Mesendoderm (in vitro differentiated cells): ENCODE results near the gene SDCCAG8.

Experiments
- DNase-seq: peaks from one replicate; pipeline ENCODE4 v3.0.0; 2013
- H2AK5ac ChIP-seq: 2 replicates; pipeline ENCODE4 v1.6.1; 2013; ENCODE audit warnings: low read length, inconsistent platforms
- H2BK120ac ChIP-seq: 2 replicates; pipeline ENCODE4 v1.6.1; 2013; ENCODE audit warnings: low read depth, mild to moderate bottlenecking, low read length, moderate library complexity, mixed read lengths
- H2BK15ac ChIP-seq: replicated peaks from 2 replicates; pipeline ENCODE4 v1.6.1; 2013; ENCODE audit warnings: low read depth, mild to moderate bottlenecking, moderate library complexity
- H2BK5ac ChIP-seq: 2 replicates; pipeline ENCODE4 v1.6.1; 2013; ENCODE audit warnings: low read length, inconsistent platforms
- H3K18ac ChIP-seq: 2 replicates; pipeline ENCODE4 v1.6.1; 2013; ENCODE audit warnings: mild to moderate bottlenecking, low read length, mixed read lengths
- H3K23ac ChIP-seq: one replicate; pipeline ENCODE4 v1.6.1; 2013; ENCODE audit warnings: low read length
- H3K27ac ChIP-seq: 2 replicates; pipeline ENCODE4 v1.5.1; 2013; ENCODE audit warnings: low read depth, mild to moderate bottlenecking, inconsistent platforms, low read length, moderate library complexity
- H3K27me3 ChIP-seq: 2 replicates; pipeline ENCODE4 v1.6.1; 2013; ENCODE audit warnings: low read length, control low read depth, mild to moderate bottlenecking, inconsistent platforms; ENCODE audit not compliant: insufficient read depth, poor library complexity
- H3K36me3 ChIP-seq: 2 replicates; pipeline ENCODE4 v1.6.1; 2013; ENCODE audit warnings: low read length, inconsistent platforms; ENCODE audit not compliant: control insufficient read depth, insufficient read depth
- H3K4ac ChIP-seq: one replicate; pipeline ENCODE4 v1.6.1; 2013; ENCODE audit warnings: low read depth, mild to moderate bottlenecking, low read length, moderate library complexity
- H3K4me1 ChIP-seq: 2 replicates; pipeline ENCODE4 v1.6.1; 2013; ENCODE audit warnings: low read depth, low read length, inconsistent platforms; ENCODE audit not compliant: control insufficient read depth
- H3K4me2 ChIP-seq: 2 replicates; pipeline ENCODE4 v1.6.1; 2013; ENCODE audit warnings: low read length
- H3K4me3 ChIP-seq: 2 replicates; pipeline ENCODE4 v1.5.1; 2013; ENCODE audit warnings: mild to moderate bottlenecking, low read length
- H3K56ac ChIP-seq: one replicate; pipeline ENCODE4 v1.6.1; 2013; ENCODE audit warnings: low read length
- H3K79me1 ChIP-seq: 2 replicates; pipeline ENCODE4 v1.6.1; 2013; ENCODE audit warnings: low read length, inconsistent platforms
- H3K79me2 ChIP-seq: 2 replicates; pipeline ENCODE4 v1.6.1; 2013; ENCODE audit warnings: mild to moderate bottlenecking, low read length; ENCODE audit not compliant: control insufficient read depth, insufficient read depth
- H3K9ac ChIP-seq: 2 replicates; pipeline ENCODE4 v1.6.1; 2013; ENCODE audit warnings: low read length, inconsistent platforms
- H4K5ac ChIP-seq: one replicate; pipeline ENCODE4 v1.6.1; 2013; ENCODE audit warnings: low read length
- H4K8ac ChIP-seq: one replicate; pipeline ENCODE4 v1.6.1; 2013; ENCODE audit warnings: low read depth, mild to moderate bottlenecking, control low read depth, low read length, moderate library complexity
- WGBS: extraction: QIAGEN DNeasy Blood & Tissue Kit; methylation state at CpG from one replicate; pipeline ENCODE4 v1.1.7; 2013; ENCODE audit warnings: low lambda C conversion rate, missing lambda C conversion rate; ENCODE audit not compliant: insufficient coverage; ENCODE audit errors: extremely low coverage; 5-methylcytosine and 5-hydroxymethylcytosine counted together

SDCCAG8 gene

DNA sequence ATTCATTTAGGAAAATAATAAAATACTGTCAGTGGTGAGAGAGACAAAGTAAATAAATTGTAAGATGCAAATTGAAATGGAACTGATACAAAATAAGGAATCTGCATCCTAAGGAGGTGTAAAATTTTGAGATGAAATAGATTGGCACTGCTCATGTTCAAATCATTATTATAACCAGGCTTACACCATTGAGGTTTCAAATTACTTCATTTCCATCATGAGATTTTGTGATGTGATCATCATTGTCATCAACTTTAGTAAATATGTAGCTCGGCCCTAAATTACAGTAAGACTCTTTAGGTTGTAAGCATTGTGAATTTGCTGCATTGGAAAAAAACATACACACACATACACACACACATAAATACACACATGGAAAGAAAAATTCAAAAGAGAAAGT lies 123.4 kb downstream of the SDCCAG8 start:
- H2BK15ac ChIP-seq, result no peak overlapping the region
- H2BK120ac ChIP-seq, result no peak overlapping the region
- H3K4me2 ChIP-seq, result no peak overlapping the region
- H2AK5ac ChIP-seq, result no peak overlapping the region
- H3K79me1 ChIP-seq, result no peaks in the 10 kb centered on the region
- no peaks in the 10 kb centered on the region for H3K36me3 ChIP-seq
- WGBS, result no CpG with 5 or more reads among the region's 1 CpG
- no peak overlapping the region for H4K5ac ChIP-seq
- H3K4ac ChIP-seq, result no peak overlapping the region
- no peaks in the 10 kb centered on the region for H3K79me2 ChIP-seq
- H3K18ac ChIP-seq, result no peak overlapping the region
- H2BK5ac ChIP-seq, result no peak overlapping the region
- H3K4me1 ChIP-seq, result no peaks in the 10 kb centered on the region
- no peak overlapping the region for H3K23ac ChIP-seq
- H3K27ac ChIP-seq, result no peak overlapping the region
- H3K56ac ChIP-seq, result no peak overlapping the region
- H3K4me3 ChIP-seq, result no peak overlapping the region
- DNase-seq, result no peak
- H3K27me3 ChIP-seq, result no peaks in the 10 kb centered on the region
- H3K9ac ChIP-seq, result no peak overlapping the region
- no peak overlapping the region for H4K8ac ChIP-seq

GRCh38 chr1:243379706-243380105 lies 123.9 kb downstream of the SDCCAG8 start:
- H3K9ac ChIP-seq, result no peak overlapping the region
- no CpG with 5 or more reads among the region's 2 CpGs for WGBS
- no peak overlapping the region for H2AK5ac ChIP-seq
- no peak overlapping the region for H3K18ac ChIP-seq
- H3K4ac ChIP-seq, result no peak overlapping the region
- no peak overlapping the region for H3K23ac ChIP-seq
- H2BK15ac ChIP-seq, result no peak overlapping the region
- H4K5ac ChIP-seq, result no peak overlapping the region
- H3K4me2 ChIP-seq, result no peak overlapping the region
- H2BK5ac ChIP-seq, result no peak overlapping the region
- no peak overlapping the region for H2BK120ac ChIP-seq
- no peak overlapping the region for H3K27ac ChIP-seq
- no peaks in the 10 kb centered on the region for H3K4me1 ChIP-seq
- no peak for DNase-seq
- no peak overlapping the region for H3K4me3 ChIP-seq
- no peaks in the 10 kb centered on the region for H3K79me2 ChIP-seq
- no peaks in the 10 kb centered on the region for H3K27me3 ChIP-seq
- H4K8ac ChIP-seq, result no peak overlapping the region
- H3K79me1 ChIP-seq, result no peaks in the 10 kb centered on the region
- H3K56ac ChIP-seq, result no peak overlapping the region
- no peaks in the 10 kb centered on the region for H3K36me3 ChIP-seq

GRCh38 chr1:243388276-243388675 lies 132.4 kb downstream of the SDCCAG8 start:
- Histone ChIP-seq H3K4me1 (no peaks in the 10 kb centered on the region), H3K4ac (no peak overlapping the region), H3K56ac (no peak overlapping the region), H2BK120ac (no peak overlapping the region), H2BK5ac (no peak overlapping the region), H4K8ac (no peak overlapping the region), H2BK15ac (no peak overlapping the region), H3K4me2 (no peak overlapping the region), H3K27ac (no peak overlapping the region), H3K18ac (no peak overlapping the region), H3K23ac (no peak overlapping the region), H3K79me1 (no peaks in the 10 kb centered on the region), H3K79me2 (no peaks in the 10 kb centered on the region), H3K9ac (no peak overlapping the region), H4K5ac (no peak overlapping the region), H3K36me3 (no peaks in the 10 kb centered on the region), H2AK5ac (no peak overlapping the region), H3K4me3 (no peak overlapping the region), H3K27me3 (no peaks in the 10 kb centered on the region)
- no CpG with 5 or more reads among the region's 1 CpG for WGBS
- no peak for DNase-seq

DNA sequence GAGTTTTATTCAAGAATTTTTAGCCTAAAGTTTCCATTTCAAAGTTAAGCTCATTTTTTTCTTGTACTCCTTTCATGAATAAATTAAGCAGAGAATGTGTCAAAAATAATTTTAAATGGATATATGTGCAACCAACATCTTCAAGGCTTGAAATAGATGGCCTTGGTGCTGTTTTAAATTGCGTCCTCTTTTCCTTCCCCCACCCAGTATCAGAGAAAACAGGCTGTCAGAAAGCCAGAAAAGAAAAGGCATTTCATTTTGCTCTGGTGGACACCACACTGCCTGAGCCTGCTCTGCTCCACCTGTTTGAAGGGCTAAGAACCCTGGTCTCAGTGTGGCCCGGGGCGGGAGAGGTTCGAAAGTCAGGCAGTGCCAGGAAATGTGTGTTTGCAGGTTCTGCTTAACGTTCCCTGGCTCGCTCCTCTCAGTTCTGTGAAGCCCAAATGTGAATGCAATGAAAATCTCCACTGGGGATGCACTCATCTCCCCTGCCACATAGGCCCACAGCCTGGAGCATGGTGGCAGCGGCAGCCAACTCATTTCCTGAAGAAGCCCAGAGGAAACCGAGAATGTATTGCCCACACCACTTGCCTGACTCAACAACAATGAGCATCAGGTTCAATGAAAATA lies 134.4 kb downstream of the SDCCAG8 start:
- Histone ChIP-seq H3K4ac (no peak overlapping the region), H3K4me3 (no peak overlapping the region), H3K9ac (no peak overlapping the region), H3K4me1 (no peaks in the 10 kb centered on the region), H3K18ac (no peak overlapping the region), H3K27me3 (no peaks in the 10 kb centered on the region), H2AK5ac (no peak overlapping the region), H2BK120ac (no peak overlapping the region), H4K5ac (no peak overlapping the region), H3K23ac (no peak overlapping the region), H3K4me2 (no peak overlapping the region), H3K56ac (no peak overlapping the region), H3K79me1 (no peaks in the 10 kb centered on the region), H3K36me3 (no peaks in the 10 kb centered on the region), H3K27ac (no peak overlapping the region), H2BK5ac (no peak overlapping the region), H3K79me2 (no peaks in the 10 kb centered on the region), H4K8ac (no peak overlapping the region), H2BK15ac (no peak overlapping the region)
- DNase-seq, result no peak
- WGBS, result no CpG with 5 or more reads among the region's 8 CpGs

- Histone ChIP-seq H3K4me2 (no peak overlapping the region), H4K8ac (no peak overlapping the region), H2BK120ac (no peak overlapping the region), H2BK15ac (no peak overlapping the region), H3K4me3 (no peak overlapping the region), H3K18ac (no peak overlapping the region), H2AK5ac (no peak overlapping the region), H3K27me3 (no peaks in the 10 kb centered on the region), H3K4me1 (no peaks in the 10 kb centered on the region), H3K4ac (no peak overlapping the region), H3K27ac (no peak overlapping the region), H3K79me1 (no peaks in the 10 kb centered on the region), H3K36me3 (no peaks in the 10 kb centered on the region), H3K79me2 (no peaks in the 10 kb centered on the region), H3K56ac (no peak overlapping the region), H2BK5ac (no peak overlapping the region), H3K9ac (no peak overlapping the region), H3K23ac (no peak overlapping the region), H4K5ac (no peak overlapping the region)
- WGBS, result no CpG with 5 or more reads among the region's 1 CpG
- no peak for DNase-seq
Measured at GRCh38 chr1:243391355-243391754, 135.5 kb downstream of the SDCCAG8 start.

- no peak overlapping the region for H3K56ac ChIP-seq
- no peaks in the 10 kb centered on the region for H3K4me1 ChIP-seq
- H3K27me3 ChIP-seq, result no peaks in the 10 kb centered on the region
- no CpG with 5 or more reads among the region's 4 CpGs for WGBS
- no peak overlapping the region for H3K9ac ChIP-seq
- no peak overlapping the region for H3K4me2 ChIP-seq
- no peak for DNase-seq
- no peaks in the 10 kb centered on the region for H3K79me2 ChIP-seq
- no peak overlapping the region for H3K4ac ChIP-seq
- H3K18ac ChIP-seq, result no peak overlapping the region
- no peaks in the 10 kb centered on the region for H3K36me3 ChIP-seq
- H2BK5ac ChIP-seq, result no peak overlapping the region
- no peak overlapping the region for H4K5ac ChIP-seq
- H4K8ac ChIP-seq, result no peak overlapping the region
- no peak overlapping the region for H2BK15ac ChIP-seq
- no peak overlapping the region for H3K23ac ChIP-seq
- no peak overlapping the region for H2AK5ac ChIP-seq
- no peaks in the 10 kb centered on the region for H3K79me1 ChIP-seq
- H3K4me3 ChIP-seq, result no peak overlapping the region
- no peak overlapping the region for H3K27ac ChIP-seq
- no peak overlapping the region for H2BK120ac ChIP-seq
Measured at GRCh38 chr1:243393096-243393495, 137.3 kb downstream of the SDCCAG8 start.
